ENCODE data around the gene POMZP3. TPM values are rescaled to one million over a fixed set of nuclear protein-coding genes. Genes with fewer than 3 reads are reported as not detected.

The POMZP3 gene
- total RNA-seq, 4 donors from 2014 or later = 4.9 to 16.4 (median 9.3) TPM

Other genes starting within 250 kb of the POMZP3 start
- gene SSC4D, start 217.6 kb downstream of the POMZP3 start, total RNA-seq = under 1 TPM in 3 of 4 donors, not detected in 1; 0.39 to 0.66 (median 0.46) TPM
- gene ZP3, start 202.3 kb downstream of the POMZP3 start, total RNA-seq = 1 to 10 TPM in 1 of 4 donors, under 1 TPM in 1, not detected in 2; 0.46 to 1.0 TPM
- gene DTX2, start 165.6 kb downstream of the POMZP3 start, total RNA-seq = 10 to 100 TPM; 18.1 to 35.2 (median 25.3) TPM
- under 1 TPM in 2 of 4 donors, not detected in 2; 0.75 to 0.84 TPM for gene UPK3B, start 116.7 kb downstream of the POMZP3 start, total RNA-seq
- under 1 TPM in 1 of 4 donors, not detected in 3; 0.19 TPM for gene SPDYE16, start 84.0 kb downstream of the POMZP3 start, total RNA-seq

All from esophagus muscularis mucosa (tissue), 4 donors.